Fibroblast of pulmonary artery (primary cell): Measurements from ENCODE around the gene RAC3.

ENCODE experiments used
- DNase-seq: peaks from one replicate; pipeline ENCODE4 v3.0.0-alpha.2; 2010; ENCODE audit warnings: low read depth
- H3K4me3 ChIP-seq: replicated peaks from 2 replicates; pipeline ENCODE4 v1.5.1; 2011; ENCODE audit warnings: low read depth, mild to moderate bottlenecking, control low read depth, low read length, moderate library complexity
- CTCF ChIP-seq: IDR thresholded peaks from 2 replicates; pipeline ENCODE4 v1.5.1; 2011; ENCODE audit warnings: mild to moderate bottlenecking, control low read depth, low read length, inconsistent platforms; ENCODE audit errors: missing control alignments

Gene RAC3

GRCh38 chr17:82050152-82050760 lies 18.8 kb downstream of the RAC3 start:
- no peak for DNase-seq
- no peak for TF ChIP-seq CTCF
- H3K4me3 ChIP-seq = peak overlapping the region; percentile 77

- peak overlapping the region; percentile 77 for H3K4me3 ChIP-seq
- no peak for DNase-seq
- TF ChIP-seq CTCF = no peak
Observed at GRCh38 chr17:82050761-82051641, 19.5 kb downstream of the RAC3 start.

- peak within 1 kb of the TSS; percentile 77 for H3K4me3 ChIP-seq
- TF ChIP-seq CTCF = no peak
- peak; percentile 48 for DNase-seq
Observed at GRCh38 chr17:82051776-82052637, 20.5 kb downstream of the RAC3 start, which contains the start of the genes GPS1 and RFNG. Gene GPS1, plus strand, starts transcription at chr17:82051898. Its CDS starts 34 bp downstream, at chr17:82051932. Gene RFNG, minus strand, starts transcription at chr17:82051811. Its CDS starts 45 bp downstream, at chr17:82051766.

DNA sequence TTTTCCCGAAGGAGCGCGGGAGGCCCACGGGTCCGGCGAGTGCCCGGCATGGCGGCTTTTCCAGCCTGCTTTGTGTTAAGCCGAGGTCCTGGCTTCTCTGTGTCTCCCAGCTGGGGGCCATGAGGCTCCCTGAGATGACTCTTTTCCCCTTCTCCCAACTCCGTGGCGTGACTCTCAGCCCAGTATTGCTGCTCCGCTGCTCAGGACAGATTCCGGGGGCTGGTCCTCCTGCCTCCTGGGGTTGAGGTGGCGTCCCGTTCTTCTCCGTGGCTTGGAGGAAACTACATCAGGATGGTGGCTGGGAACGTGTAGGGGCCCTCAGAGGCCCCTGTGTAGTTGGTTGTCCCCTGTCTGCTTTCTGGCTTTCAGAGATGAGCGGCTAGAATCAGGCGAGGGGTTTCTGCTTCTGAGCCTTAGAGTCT lies 21.2 kb downstream of the RAC3 start:
- DNase-seq = no peak
- no peak for TF ChIP-seq CTCF
- peak overlapping the region; percentile 77 for H3K4me3 ChIP-seq

DNA sequence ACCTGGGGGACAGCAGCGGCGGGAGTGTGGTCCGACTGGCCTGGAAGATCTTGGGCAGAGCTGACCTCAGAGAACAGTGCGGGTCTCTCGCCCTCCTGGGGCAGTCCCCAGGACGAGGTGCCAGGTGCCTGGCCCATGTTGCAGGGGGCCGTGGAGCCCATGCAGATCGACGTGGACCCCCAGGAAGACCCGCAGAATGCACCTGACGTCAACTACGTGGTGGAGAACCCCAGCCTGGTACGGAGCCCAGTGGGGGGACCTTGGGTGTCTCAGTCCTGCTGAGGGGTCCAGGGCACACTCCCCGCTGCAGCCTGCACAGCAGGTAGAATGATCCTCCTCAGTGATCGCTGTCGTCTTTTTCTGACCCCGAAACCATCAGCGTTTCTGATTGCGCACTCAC lies 21.7 kb downstream of the RAC3 start:
- TF ChIP-seq CTCF = no peak
- no peak for DNase-seq
- H3K4me3 ChIP-seq = peak overlapping the region; percentile 77

DNA sequence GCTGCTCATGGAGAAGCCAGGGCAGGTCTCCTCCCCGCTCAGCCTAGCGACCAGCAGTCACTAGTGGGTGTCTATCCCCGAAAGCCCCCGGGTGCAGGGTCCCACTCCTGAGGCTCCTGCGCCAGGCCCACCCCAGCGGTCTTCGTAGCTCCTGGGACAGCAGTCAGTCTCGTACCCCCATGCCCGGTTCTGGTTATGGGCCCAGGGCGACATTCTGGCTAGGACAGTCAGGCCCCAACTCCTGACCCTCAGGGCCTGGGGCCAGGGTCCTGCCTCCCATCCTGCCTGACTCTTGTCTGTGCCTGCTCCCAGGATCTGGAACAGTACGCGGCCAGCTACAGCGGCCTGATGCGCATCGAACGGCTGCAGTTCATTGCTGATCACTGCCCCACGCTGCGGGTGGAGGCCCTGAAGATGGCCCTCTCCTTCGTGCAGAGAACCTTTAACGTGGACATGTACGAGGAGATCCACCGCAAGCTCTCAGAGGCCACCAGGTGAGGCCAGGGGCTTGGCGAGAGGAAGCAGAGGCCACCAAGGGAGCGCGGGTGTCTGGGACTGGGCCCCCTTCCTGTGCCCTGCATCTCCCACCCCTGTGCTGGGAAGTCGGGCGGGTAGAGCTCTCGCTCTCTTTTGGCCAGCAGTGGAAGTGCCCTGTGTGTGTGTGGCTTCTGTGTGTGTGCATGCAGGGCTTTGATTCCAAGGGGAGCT lies 22.2 kb downstream of the RAC3 start:
- H3K4me3 ChIP-seq = no peak overlapping the region
- DNase-seq = no peak
- no peak for TF ChIP-seq CTCF
